BJ (cell line): Measurements from ENCODE around the gene ASPM. TPM values are rescaled to one million over a fixed set of nuclear protein-coding genes. Genes with fewer than 3 reads are reported as not detected.

ENCODE experiments used
- CTCF ChIA-PET: fragments of 350-600 bp; formaldehyde crosslinking; extraction: SDS; loops from one replicate; lab custom pipeline; 2021; ENCODE audit warnings: antibody characterized with exemption, inconsistent platforms; lab: Yijun Ruan, JAX
- POLR2A ChIA-PET: fragments of 300-600 bp; sonication (Branson Sonifier 250); formaldehyde crosslinking; extraction: SDS; loops from one replicate; lab custom pipeline; 2021; ENCODE audit warnings: antibody characterized with exemption; lab: Charles Lee
- DNase-seq: peaks from one replicate; pipeline ENCODE4 v3.0.0-alpha.2; 2011; ENCODE audit warnings: low read depth
- H3K27me3 ChIP-seq: 2 replicates; pipeline ENCODE4 v1.6.0; 2011; ENCODE audit warnings: low read length; ENCODE audit not compliant: control insufficient read depth, insufficient read depth
- H3K36me3 ChIP-seq: 2 replicates; pipeline ENCODE4 v1.5.1; 2011; ENCODE audit warnings: low read length; ENCODE audit not compliant: control insufficient read depth, insufficient read depth
- H3K4me3 ChIP-seq: 2 replicates; pipeline ENCODE4 v1.5.1; 2011; ENCODE audit warnings: low read depth, mild to moderate bottlenecking, control low read depth, low read length
- CTCF ChIP-seq: IDR thresholded peaks from 2 replicates; pipeline ENCODE4 v1.5.1; 2011; ENCODE audit warnings: low read depth, mild to moderate bottlenecking, control low read depth, inconsistent platforms, low read length, moderate library complexity; ENCODE audit not compliant: insufficient read depth
- polyA plus RNA-seq: library from polyadenylated mRNA; depleted of rRNA; stranded (reverse); fragments of >200 nt; gene quantifications from 2 replicates; pipeline ENCODE4 v1.2.3, GENCODE V29; 2011

ASPM gene
- polyA plus RNA-seq, 1 experiment, result 4.6 TPM

- no peak overlapping the region for H3K4me3 ChIP-seq
- no peaks in the 10 kb centered on the region for H3K27me3 ChIP-seq
- no peak for DNase-seq
- ChIA-PET CTCF (no interaction called here), POLR2A (no interaction called here)
- H3K36me3 ChIP-seq, result no peaks in the 10 kb centered on the region; the same call in 1 of the 2 replicates
- no peak for TF ChIP-seq CTCF
Measured at GRCh38 chr1:197137322-197137721, 9.1 kb downstream of the ASPM start.

GRCh38 chr1:197130677-197131304 lies 15.7 kb downstream of the ASPM start:
- H3K27me3 ChIP-seq, result no peaks in the 10 kb centered on the region
- H3K36me3 ChIP-seq, result no peaks in the 10 kb centered on the region
- ChIA-PET CTCF (interaction anchor here (0.9 to 1.1 kb wide), 2 partner anchors 8 to 49 kb away, joined by 3 to 4 read pairs; no protein-coding TSS in a partner anchor), POLR2A (no interaction called here)
- TF ChIP-seq CTCF, result peak; percentile 26
- DNase-seq, result no peak
- H3K4me3 ChIP-seq, result no peak overlapping the region

- no peak for DNase-seq
- POLR2A ChIA-PET, result no interaction called here
Measured at GRCh38 chr1:197129698-197130097, 16.8 kb downstream of the ASPM start.

GRCh38 chr1:197127246-197127912 lies 19.1 kb downstream of the ASPM start:
- TF ChIP-seq CTCF, result no peak
- Histone ChIP-seq H3K4me3 (no peak overlapping the region), H3K36me3 (no peaks in the 10 kb centered on the region), H3K27me3 (no peaks in the 10 kb centered on the region)
- POLR2A ChIA-PET, result no interaction called here
- peak; percentile 58 for DNase-seq
- CTCF ChIA-PET, result interaction anchor here (1.0 kb wide), 1 partner anchor 12 kb away, joined by 3 read pairs; no protein-coding TSS in a partner anchor

More at GRCh38 chr1:197129698-197130097, 16.8 kb downstream of the ASPM start:
- CTCF ChIA-PET, result no interaction called here
- no peaks in the 10 kb centered on the region for H3K27me3 ChIP-seq
- TF ChIP-seq CTCF, result no peak
- no peaks in the 10 kb centered on the region for H3K36me3 ChIP-seq
- H3K4me3 ChIP-seq, result no peak overlapping the region

- ChIA-PET POLR2A (interaction anchor here (0.7 kb wide), 2 partner anchors 56 to 616 kb away, joined by 4 to 8 read pairs; no protein-coding TSS in a partner anchor), CTCF (interaction anchor here (1.0 kb wide), 1 partner anchor 12 kb away, joined by 3 read pairs; no protein-coding TSS in a partner anchor)
- no peak for TF ChIP-seq CTCF
- Histone ChIP-seq H3K36me3 (no peaks in the 10 kb centered on the region), H3K4me3 (no peak overlapping the region), H3K27me3 (no peaks in the 10 kb centered on the region)
- DNase-seq, result peak; percentile 42
Measured at GRCh38 chr1:197126691-197127090, 19.8 kb downstream of the ASPM start.
